Measurements from ENCODE around the gene DOCK2.

Gene DOCK2

DNA sequence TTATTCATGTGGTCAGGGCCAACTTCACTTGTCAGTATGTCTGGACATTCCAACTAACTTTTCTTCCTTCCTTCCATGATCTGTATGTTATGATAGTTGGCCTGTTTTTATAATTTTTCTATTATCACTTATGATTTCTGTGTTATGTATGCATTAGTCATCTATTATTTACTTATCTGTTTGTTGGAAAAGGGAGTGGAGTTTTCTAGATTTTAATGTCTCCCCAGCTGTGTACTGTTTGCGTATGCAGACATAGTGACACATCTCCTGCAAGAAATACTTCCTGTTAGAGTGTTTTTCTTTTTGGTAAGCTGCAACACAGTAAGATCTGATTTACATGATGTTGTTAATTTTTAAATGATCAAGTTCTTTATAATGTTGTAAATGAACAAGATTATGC is 351.9 kb downstream of the DOCK2 start:
- DNase-seq (ENCODE audit: low spot score) = no peak

DNA sequence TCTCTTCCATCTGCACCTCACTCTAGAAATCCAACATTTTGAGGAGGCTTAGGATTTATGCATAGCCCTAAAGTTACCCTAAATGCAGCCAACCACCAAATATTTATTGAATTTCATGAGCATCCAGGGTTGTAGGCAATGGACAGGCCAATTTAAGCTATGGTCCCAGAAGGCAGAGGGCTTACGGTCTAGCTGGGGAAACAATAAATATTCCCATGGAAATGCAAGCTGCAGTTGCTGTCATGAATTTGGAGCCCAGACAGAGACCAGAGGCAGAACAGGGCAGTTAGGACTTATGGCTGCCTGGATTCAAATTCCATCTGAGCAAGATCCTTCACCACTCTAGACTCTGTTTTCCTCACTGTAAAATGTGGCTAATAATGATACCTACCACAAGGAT is 352.3 kb downstream of the DOCK2 start:
- DNase-seq (ENCODE audit: low spot score) = no peak

- DNase-seq (ENCODE audit: low spot score) = no peak
Observed at GRCh38 chr5:169991115-169991869, 354.2 kb downstream of the DOCK2 start.

DNA sequence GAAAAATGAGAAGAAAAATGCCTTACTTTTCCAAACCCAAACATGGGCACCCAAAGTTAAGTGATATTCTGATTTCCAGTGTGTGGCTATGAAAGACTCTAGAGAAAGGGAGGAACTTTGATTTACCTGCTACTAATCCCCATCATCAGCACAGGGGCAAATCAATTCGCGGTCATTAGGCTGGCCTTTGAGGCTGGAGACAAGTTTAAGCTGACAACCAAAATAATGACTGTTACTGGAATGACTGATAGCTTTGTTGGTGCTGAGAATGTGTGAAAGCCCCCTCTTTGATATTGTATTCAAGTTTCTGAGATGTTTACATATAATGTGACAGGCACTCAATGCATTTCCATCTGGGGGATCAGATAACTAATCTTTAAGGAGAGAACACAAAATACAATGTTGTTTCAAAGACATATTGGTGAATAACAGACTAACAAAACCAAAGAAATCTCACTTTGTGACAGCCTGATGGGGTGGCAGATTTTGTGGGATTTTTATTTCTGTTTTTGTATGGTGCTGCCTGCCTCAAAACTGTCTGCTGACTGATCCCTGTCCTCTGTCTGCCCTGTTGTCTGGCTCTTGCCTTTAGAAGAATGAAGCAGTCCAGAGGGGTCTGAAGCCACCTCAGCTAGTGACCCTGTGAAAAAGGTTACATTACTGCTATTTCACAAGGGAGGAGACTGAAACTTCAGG is 355.9 kb downstream of the DOCK2 start:
- no peak for DNase-seq (ENCODE audit: low spot score)

GRCh38 chr5:169993485-169993790 is 356.4 kb downstream of the DOCK2 start:
- no peak for DNase-seq (ENCODE audit: low spot score)

DNA sequence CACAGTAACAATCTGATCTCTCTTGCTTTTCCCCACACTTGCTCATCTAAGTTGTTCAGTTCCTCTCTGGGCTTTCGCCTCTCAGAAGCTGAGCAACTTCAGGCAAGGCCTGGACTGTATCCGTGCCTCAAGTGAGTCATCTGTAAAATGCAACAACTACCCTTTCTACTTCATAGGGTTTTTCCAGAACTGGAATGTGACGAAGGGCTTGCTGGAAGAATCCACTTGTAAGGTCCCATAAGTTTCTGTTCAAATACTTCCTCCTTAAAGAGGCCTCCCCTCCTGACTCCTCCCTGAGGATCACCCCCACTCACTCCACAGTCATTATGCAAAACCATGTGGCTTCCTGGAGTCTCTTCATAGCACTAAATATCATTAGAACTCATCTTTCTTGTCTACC is 360.7 kb downstream of the DOCK2 start:
- DNase-seq (ENCODE audit: low spot score) = no peak

GRCh38 chr5:169999621-170000020 is 362.5 kb downstream of the DOCK2 start:
- no peak for DNase-seq (ENCODE audit: low spot score)

DNA sequence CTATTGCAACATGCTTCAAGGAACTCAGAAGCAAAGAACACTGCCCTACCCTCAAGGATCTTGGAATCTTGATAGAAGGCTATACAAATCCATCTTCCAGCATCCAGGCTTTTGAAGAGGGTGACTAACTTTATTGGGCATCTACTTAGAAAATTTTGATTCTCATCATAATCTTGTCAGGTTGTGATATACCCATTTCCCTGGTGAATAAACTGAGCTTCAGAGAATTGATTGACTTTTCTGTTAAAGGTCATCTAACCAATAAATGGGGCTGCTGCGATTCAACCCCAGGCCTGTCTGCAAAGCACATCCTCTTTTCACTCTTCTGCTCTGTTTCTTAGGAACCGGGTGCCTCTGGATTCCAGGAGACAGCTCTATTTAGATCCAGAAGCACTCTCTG is 363.1 kb downstream of the DOCK2 start:
- no peak for DNase-seq (ENCODE audit: low spot score)

GRCh38 chr5:170006021-170006420 is 368.9 kb downstream of the DOCK2 start:
- DNase-seq (ENCODE audit: low spot score) = no peak

- DNase-seq (ENCODE audit: low spot score) = no peak
Observed at GRCh38 chr5:170008376-170008775, 371.3 kb downstream of the DOCK2 start.

DNA sequence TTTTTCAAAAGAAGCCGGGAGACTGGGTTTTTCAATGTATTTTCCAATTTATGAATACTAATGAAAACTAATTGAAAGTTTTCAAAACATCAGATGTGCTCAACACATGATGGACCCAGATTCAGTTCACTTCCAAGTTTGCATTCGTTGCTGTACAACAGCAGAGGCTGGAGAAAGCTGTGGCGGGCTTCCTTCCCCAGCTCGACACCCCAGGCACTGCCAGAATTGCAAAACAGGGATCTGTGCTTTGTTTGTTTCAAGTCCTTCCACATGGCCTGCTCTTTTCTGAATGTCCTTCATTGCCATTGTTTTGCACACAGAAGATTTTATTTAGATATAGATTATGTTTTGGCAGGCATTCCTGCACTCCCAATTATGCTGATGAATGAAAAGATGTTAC is 373.5 kb downstream of the DOCK2 start:
- DNase-seq (ENCODE audit: low spot score) = no peak

- DNase-seq (ENCODE audit: low spot score) = no peak
Observed at GRCh38 chr5:170011751-170012150, 374.7 kb downstream of the DOCK2 start.

DNA sequence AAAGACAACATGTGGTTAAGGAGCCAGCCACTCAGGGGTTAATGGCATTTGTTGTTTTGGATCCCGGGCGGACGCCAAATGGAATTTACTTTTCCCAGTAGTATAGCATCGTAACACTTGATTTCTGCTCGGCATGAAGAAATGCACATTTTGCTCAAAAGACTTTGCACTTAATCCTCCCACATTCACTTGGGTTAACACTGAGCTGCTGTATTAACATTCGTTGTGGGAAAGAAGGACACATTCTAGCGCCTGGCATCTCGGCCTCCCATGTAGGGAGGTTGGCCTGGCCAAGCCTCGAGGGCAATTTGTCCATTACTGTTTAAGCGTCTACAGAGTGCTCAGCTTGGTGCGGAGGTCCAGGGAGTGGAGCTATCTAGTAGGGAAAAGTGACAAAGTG is 375.5 kb downstream of the DOCK2 start:
- DNase-seq (ENCODE audit: low spot score) = no peak

DNA sequence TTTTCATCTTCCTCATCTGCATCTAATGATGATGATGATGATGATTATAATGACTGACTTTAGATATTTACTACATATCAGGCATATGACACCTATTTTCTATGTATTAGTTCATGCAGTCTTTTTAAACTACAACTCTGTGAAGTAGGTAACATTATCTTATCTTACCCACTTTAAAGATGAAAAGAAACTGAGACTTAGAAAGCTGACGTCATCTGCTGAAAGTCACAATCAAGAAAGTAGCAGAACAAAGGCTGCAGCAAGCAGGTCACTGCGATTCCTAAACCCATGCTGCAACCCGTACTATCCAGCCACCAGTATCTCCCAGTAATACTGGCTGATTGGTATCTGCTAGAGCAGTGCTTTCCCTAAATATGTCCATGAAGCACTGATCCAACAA is 383.3 kb downstream of the DOCK2 start:
- DNase-seq (ENCODE audit: low spot score) = no peak

- no peak for DNase-seq (ENCODE audit: low spot score)
Observed at GRCh38 chr5:170021506-170021905, 384.4 kb downstream of the DOCK2 start.

- no peak for DNase-seq (ENCODE audit: low spot score)
Observed at GRCh38 chr5:170025853-170026252, 388.8 kb downstream of the DOCK2 start.

- no peak for DNase-seq (ENCODE audit: low spot score)
Observed at GRCh38 chr5:170028124-170028523, 391.0 kb downstream of the DOCK2 start.

- DNase-seq (ENCODE audit: low spot score) = no peak
Observed at GRCh38 chr5:170034231-170034630, 397.2 kb downstream of the DOCK2 start.

DNA sequence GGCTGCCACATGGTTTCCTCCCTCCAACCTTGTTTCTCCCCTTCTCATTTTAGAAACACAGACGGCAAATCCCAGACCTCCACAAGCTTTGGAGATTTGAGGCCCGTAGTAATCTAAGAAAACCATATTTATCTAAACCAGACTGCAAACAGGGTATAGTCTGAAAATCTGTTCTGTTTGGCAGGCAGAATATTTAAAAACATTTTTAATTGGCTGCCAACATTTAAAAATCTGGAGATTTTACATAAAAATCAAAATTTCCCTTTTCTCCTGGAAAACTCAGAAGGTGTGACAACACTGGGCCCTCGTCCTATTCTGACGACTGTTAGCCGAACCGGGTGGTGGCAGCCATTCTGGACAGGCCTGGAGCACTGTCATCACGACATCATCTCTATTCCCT is 401.2 kb downstream of the DOCK2 start:
- DNase-seq (ENCODE audit: low spot score) = no peak

DNA sequence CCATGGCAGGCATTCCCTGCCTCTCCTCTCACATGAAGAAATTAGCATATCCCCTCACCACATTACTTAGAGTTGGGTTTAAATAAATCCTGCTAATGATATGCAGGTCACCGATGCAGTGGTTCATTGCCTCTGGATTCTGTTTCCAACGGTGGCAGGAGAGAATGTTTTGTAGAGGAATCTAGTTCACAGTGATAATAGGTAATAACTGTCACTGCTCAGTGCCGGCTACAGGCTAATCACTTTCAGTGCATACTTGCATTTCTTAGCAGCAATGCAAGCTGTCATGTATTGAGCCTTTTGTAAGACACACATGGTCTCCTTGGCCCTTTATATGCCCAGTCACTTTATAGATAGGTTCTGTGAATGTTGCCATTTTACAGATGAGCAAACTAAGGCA is 402.8 kb downstream of the DOCK2 start:
- DNase-seq (ENCODE audit: low spot score) = no peak

- DNase-seq (ENCODE audit: low spot score) = no peak
Observed at GRCh38 chr5:170046241-170046640, 409.2 kb downstream of the DOCK2 start.

DNA sequence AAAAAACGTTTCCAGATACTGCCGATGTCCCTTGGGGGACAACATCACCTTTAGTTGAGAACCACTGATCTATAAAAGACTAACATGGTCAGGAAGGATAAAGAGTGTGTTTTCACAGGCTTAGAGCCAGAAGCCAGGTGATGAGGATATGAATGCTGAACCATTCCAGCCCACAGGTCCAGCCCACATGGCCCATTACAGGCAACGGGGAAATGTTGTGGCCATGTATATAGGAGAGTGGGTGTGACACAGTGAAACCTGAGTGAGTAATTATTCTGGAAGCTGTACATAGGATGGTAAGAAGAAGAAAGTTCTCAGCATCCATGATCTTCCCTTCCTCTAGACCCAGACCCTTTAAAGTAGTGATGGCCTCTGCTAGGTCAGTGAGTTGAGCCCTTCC is 412.6 kb downstream of the DOCK2 start:
- DNase-seq (ENCODE audit: low spot score) = no peak

DNA sequence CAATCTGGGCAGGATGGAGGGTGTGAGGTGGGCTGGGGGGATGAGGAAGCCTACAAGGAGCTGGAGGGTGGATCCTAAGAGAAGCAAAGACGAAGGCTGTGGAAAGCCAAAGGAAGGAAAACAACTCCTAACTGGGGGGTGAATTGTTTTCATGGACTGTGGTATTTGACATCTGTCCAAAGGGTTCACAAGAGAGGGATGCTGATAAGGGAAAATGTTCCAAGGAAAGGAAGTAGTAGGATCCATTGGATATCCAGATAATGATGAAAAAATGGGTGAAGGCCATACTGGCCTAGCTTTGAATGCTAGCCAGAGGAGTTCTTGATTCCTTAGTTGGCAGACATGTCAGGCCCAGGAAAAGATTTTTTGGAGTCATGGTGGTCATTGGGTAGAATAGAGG is 416.8 kb downstream of the DOCK2 start:
- DNase-seq (ENCODE audit: low spot score) = no peak

DNA sequence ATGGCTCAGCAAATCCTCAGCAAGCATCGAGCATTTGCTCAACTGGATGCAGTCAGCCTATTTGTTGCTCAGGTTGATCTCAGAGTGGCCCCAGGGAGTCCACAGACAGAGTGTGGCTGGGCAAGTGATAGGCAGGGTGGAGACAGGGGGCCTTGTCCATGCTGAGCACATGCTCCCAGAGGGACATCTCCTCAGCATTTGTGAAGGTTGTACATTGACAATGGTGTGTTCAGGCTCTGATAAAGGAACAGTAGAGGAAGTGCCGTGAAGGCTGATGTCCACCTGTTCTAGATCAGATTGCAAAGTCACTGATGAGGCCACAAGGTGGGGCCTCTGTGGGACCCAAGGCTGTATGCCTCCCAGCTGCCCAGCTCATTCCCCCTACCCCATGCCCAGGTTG is 418.5 kb downstream of the DOCK2 start:
- DNase-seq (ENCODE audit: low spot score) = no peak
